Activated naive CD4-positive, alpha-beta T cell treated with anti-CD3 and anti-CD28 coated beads for 36 hours (primary cell): ENCODE data around the gene SKAP1. TPM values are rescaled to one million over a fixed set of nuclear protein-coding genes. Genes with fewer than 3 reads are reported as not detected.
"Not testable (repeated sequence)": the region's sequence is repeated elsewhere in the genome, so short reads cannot be mapped to it uniquely, and the experiment has no call there.

Experiments used
- CTCF ChIA-PET: fragments of 350-600 bp; sonication (Branson Sonifier 250); formaldehyde crosslinking; loops from one replicate; lab custom pipeline; 2021; ENCODE audit warnings: antibody characterized with exemption; lab: Charles Lee
- DNase-seq: peaks from one replicate; pipeline ENCODE4 v3.0.0-alpha.2; 2020
- H3K27ac Mint-ChIP-seq: one replicate; pipeline ENCODE4 v1.8.0; 2021; ENCODE audit warnings: mild to moderate bottlenecking, mixed read lengths
- H3K27me3 Mint-ChIP-seq: one replicate; pipeline ENCODE4 v1.8.0; 2021; ENCODE audit warnings: low read depth, mixed read lengths
- H3K36me3 Mint-ChIP-seq: one replicate; pipeline ENCODE4 v1.8.0; 2021; ENCODE audit warnings: low read depth, mixed read lengths
- H3K4me1 Mint-ChIP-seq: one replicate; pipeline ENCODE4 v1.8.0; 2021; ENCODE audit warnings: low read depth, mixed read lengths
- H3K4me3 Mint-ChIP-seq: one replicate; pipeline ENCODE4 v1.8.0; 2021; ENCODE audit warnings: mild to moderate bottlenecking, moderate library complexity, mixed read lengths
- H3K9me3 Mint-ChIP-seq: one replicate; pipeline ENCODE4 v1.8.0; 2021; ENCODE audit warnings: mixed read lengths
- intact Hi-C: fragments of 100-400 bp; cut with micrococcal nuclease; formaldehyde crosslinking; loops from one replicate; pipeline ENCODE4 v1.15.1; 2023
- total RNA-seq, 2 experiments: library from RNA; stranded (reverse); gene quantifications; one replicate each; pipeline ENCODE4 v1.2.3, GENCODE V29; 2021

Gene SKAP1
- total RNA-seq, 2 experiments from 2014 or later, result 60.3 to 60.5 TPM

GRCh38 chr17:48376682-48377325 lies 53.2 kb downstream of the SKAP1 start:
- intact Hi-C loops, result no loop called here
- Mint-ChIP-seq H3K4me3 (no peak overlapping the region), H3K27me3 (no peaks in the 10 kb centered on the region), H3K4me1 (peaks cover 25% of the 10 kb centered on the region), H3K9me3 (no peaks in the 10 kb centered on the region), H3K36me3 (peaks cover 6% of the 10 kb centered on the region), H3K27ac (no peak overlapping the region)
- CTCF ChIA-PET, result interaction anchor here (0.6 to 2.3 kb wide), 5 partner anchors 8 to 302 kb away, joined by 3 to 11 read pairs (median 3); no protein-coding TSS in a partner anchor
- DNase-seq, result no peak

GRCh38 chr17:48375356-48375755 lies 54.7 kb downstream of the SKAP1 start:
- intact Hi-C loops, result no loop called here
- H3K36me3 Mint-ChIP-seq, result peaks cover 8% of the 10 kb centered on the region
- peaks cover 25% of the 10 kb centered on the region for H3K4me1 Mint-ChIP-seq
- H3K27ac Mint-ChIP-seq, result no peak overlapping the region
- no peaks in the 10 kb centered on the region for H3K9me3 Mint-ChIP-seq
- CTCF ChIA-PET, result interaction anchor here (0.7 to 5.5 kb wide), 9 partner anchors 10 to 30 kb away, joined by 3 to 32 read pairs (median 3); no protein-coding TSS in a partner anchor
- H3K27me3 Mint-ChIP-seq, result no peaks in the 10 kb centered on the region
- H3K4me3 Mint-ChIP-seq, result no peak overlapping the region
- DNase-seq, result no peak

- H3K27ac Mint-ChIP-seq, result no peak overlapping the region
- peak; percentile 47 for DNase-seq
- intact Hi-C loops, result no loop called here
- peaks cover 29% of the 10 kb centered on the region for H3K4me1 Mint-ChIP-seq
- H3K27me3 Mint-ChIP-seq, result no peaks in the 10 kb centered on the region
- CTCF ChIA-PET, result interaction anchor here (0.7 to 5.5 kb wide), 9 partner anchors 10 to 30 kb away, joined by 3 to 32 read pairs (median 3); no protein-coding TSS in a partner anchor
- no peaks in the 10 kb centered on the region for H3K9me3 Mint-ChIP-seq
- H3K36me3 Mint-ChIP-seq, result peaks cover 10% of the 10 kb centered on the region
- H3K4me3 Mint-ChIP-seq, result no peak overlapping the region
These were observed 55.3 kb downstream of the SKAP1 start for GRCh38 chr17:48374650-48375230.

- H3K36me3 Mint-ChIP-seq, result peaks cover 10% of the 10 kb centered on the region
- no peaks in the 10 kb centered on the region for H3K27me3 Mint-ChIP-seq
- H3K4me1 Mint-ChIP-seq, result peaks cover 29% of the 10 kb centered on the region
- CTCF ChIA-PET, result interaction anchor here (0.6 to 5.5 kb wide), 4 partner anchors 10 to 162 kb away, joined by 3 to 32 read pairs (median 13); no protein-coding TSS in a partner anchor
- DNase-seq, result no peak
- no peak overlapping the region for H3K27ac Mint-ChIP-seq
- no peak overlapping the region for H3K4me3 Mint-ChIP-seq
- no peaks in the 10 kb centered on the region for H3K9me3 Mint-ChIP-seq
- intact Hi-C loops, result no loop called here
These were observed 56.1 kb downstream of the SKAP1 start for GRCh38 chr17:48373883-48374282.

GRCh38 chr17:48373130-48373830 lies 56.7 kb downstream of the SKAP1 start:
- Mint-ChIP-seq H3K36me3 (peaks cover 10% of the 10 kb centered on the region), H3K9me3 (no peaks in the 10 kb centered on the region), H3K4me3 (no peak overlapping the region), H3K4me1 (peaks cover 30% of the 10 kb centered on the region), H3K27me3 (no peaks in the 10 kb centered on the region), H3K27ac (no peak overlapping the region)
- CTCF ChIA-PET, result interaction anchor here (0.6 to 5.5 kb wide), 5 partner anchors 10 to 162 kb away, joined by 3 to 32 read pairs (median 5); no protein-coding TSS in a partner anchor
- DNase-seq, result no peak
- intact Hi-C loops, result no loop called here

- DNase-seq, H3K27ac Mint-ChIP-seq, H3K4me3 Mint-ChIP-seq, H3K27me3 Mint-ChIP-seq, H3K9me3 Mint-ChIP-seq, intact Hi-C loops: not testable (repeated sequence)
- CTCF ChIA-PET, result interaction anchor here (2.2 kb wide), 1 partner anchor 17 kb away, joined by 8 read pairs; no protein-coding TSS in a partner anchor
- peaks cover 32% of the 10 kb centered on the region for H3K4me1 Mint-ChIP-seq
- H3K36me3 Mint-ChIP-seq, result peaks cover 12% of the 10 kb centered on the region
These were observed 61.0 kb downstream of the SKAP1 start for GRCh38 chr17:48368967-48369366.

GRCh38 chr17:48368352-48368908 lies 61.6 kb downstream of the SKAP1 start:
- H3K4me1 Mint-ChIP-seq, result peaks cover 27% of the 10 kb centered on the region
- H3K27me3 Mint-ChIP-seq, result no peaks in the 10 kb centered on the region
- H3K27ac Mint-ChIP-seq, result no peak overlapping the region
- H3K36me3 Mint-ChIP-seq, result peaks cover 12% of the 10 kb centered on the region
- no peaks in the 10 kb centered on the region for H3K9me3 Mint-ChIP-seq
- no peak for DNase-seq
- CTCF ChIA-PET, result interaction anchor here (2.2 kb wide), 1 partner anchor 16 kb away, joined by 8 read pairs; no protein-coding TSS in a partner anchor
- intact Hi-C loops, result no loop called here
- H3K4me3 Mint-ChIP-seq, result no peak overlapping the region

- no peaks in the 10 kb centered on the region for H3K27me3 Mint-ChIP-seq
- H3K4me1 Mint-ChIP-seq, result peaks cover 14% of the 10 kb centered on the region
- CTCF ChIA-PET, result interaction anchor here (0.6 to 3.3 kb wide), 6 partner anchors 10 to 230 kb away, joined by 3 to 32 read pairs (median 4); partner anchors contain the start of gene HOXB5
- no peak for DNase-seq
- intact Hi-C loops, result no loop called here
- no peak overlapping the region for H3K27ac Mint-ChIP-seq
- no peaks in the 10 kb centered on the region for H3K9me3 Mint-ChIP-seq
- H3K36me3 Mint-ChIP-seq, result peaks cover 7% of the 10 kb centered on the region
- no peak overlapping the region for H3K4me3 Mint-ChIP-seq
These were observed 66.9 kb downstream of the SKAP1 start for GRCh38 chr17:48363161-48363560.

- H3K4me3 Mint-ChIP-seq, DNase-seq, H3K36me3 Mint-ChIP-seq, H3K27me3 Mint-ChIP-seq, H3K9me3 Mint-ChIP-seq, intact Hi-C loops, H3K27ac Mint-ChIP-seq: not testable (repeated sequence)
- CTCF ChIA-PET, result interaction anchor here (1.6 to 3.3 kb wide), 2 partner anchors 12 to 232 kb away, joined by 4 to 32 read pairs; no protein-coding TSS in a partner anchor
- peaks cover 12% of the 10 kb centered on the region for H3K4me1 Mint-ChIP-seq
These were observed 69.0 kb downstream of the SKAP1 start for GRCh38 chr17:48360861-48361633.

GRCh38 chr17:48357779-48358602 lies 72.0 kb downstream of the SKAP1 start:
- peaks cover 9% of the 10 kb centered on the region for H3K4me1 Mint-ChIP-seq
- intact Hi-C loops, result no loop called here
- no peaks in the 10 kb centered on the region for H3K9me3 Mint-ChIP-seq
- no peak overlapping the region for H3K27ac Mint-ChIP-seq
- H3K27me3 Mint-ChIP-seq, result no peaks in the 10 kb centered on the region
- DNase-seq, result no peak
- H3K4me3 Mint-ChIP-seq, result no peak overlapping the region
- CTCF ChIA-PET, result interaction anchor here (1.2 kb wide), 1 partner anchor 17 kb away, joined by 3 read pairs; no protein-coding TSS in a partner anchor
- peaks cover 4% of the 10 kb centered on the region for H3K36me3 Mint-ChIP-seq

- intact Hi-C loops, result no loop called here
- CTCF ChIA-PET, result no interaction called here
- H3K27ac Mint-ChIP-seq, result no peak overlapping the region
- DNase-seq, result no peak
- H3K9me3 Mint-ChIP-seq, result no peaks in the 10 kb centered on the region
- peaks cover 14% of the 10 kb centered on the region for H3K4me1 Mint-ChIP-seq
- no peaks in the 10 kb centered on the region for H3K27me3 Mint-ChIP-seq
- no peak overlapping the region for H3K4me3 Mint-ChIP-seq
- H3K36me3 Mint-ChIP-seq, result peaks cover 4% of the 10 kb centered on the region
These were observed 73.1 kb downstream of the SKAP1 start for GRCh38 chr17:48356866-48357265.
